GM18861 (cell line): ENCODE results near the gene CCL22.
A peak's percentile ranks its signal among the peaks of the same experiment; 100 is the strongest.

Source experiments
- ATAC-seq: cut with Tn5 transposase; IDR thresholded peaks from one replicate; pipeline ENCODE4 v1.9.1; 2021; ENCODE audit not compliant: unreplicated experiment

Gene CCL22

DNA sequence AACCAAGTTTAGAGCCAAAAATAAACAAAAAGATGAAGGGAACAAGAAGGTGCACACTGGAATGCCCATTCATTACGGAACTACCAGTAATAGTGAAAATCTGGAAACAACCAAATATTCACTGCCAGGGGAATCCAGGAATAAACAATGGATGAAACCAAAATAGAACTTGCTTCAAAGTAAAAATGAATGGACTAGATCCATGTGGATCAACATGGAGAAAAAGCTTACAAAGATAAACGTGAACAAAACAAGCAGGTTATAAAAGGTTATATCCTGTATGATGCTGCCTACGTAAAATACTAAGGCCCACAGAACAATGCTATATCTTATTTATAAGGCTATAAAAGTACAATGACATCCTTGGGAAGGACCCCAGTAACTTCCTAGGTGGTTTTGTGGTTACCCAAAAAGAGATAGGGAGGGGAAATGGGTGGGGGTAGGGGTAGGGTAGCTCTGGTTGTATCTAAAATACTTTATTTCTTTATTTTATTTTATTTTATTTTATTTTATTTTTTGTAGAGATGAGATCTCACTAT, 12.8 kb upstream of the CCL22 start:
- ATAC-seq = no peak

DNA sequence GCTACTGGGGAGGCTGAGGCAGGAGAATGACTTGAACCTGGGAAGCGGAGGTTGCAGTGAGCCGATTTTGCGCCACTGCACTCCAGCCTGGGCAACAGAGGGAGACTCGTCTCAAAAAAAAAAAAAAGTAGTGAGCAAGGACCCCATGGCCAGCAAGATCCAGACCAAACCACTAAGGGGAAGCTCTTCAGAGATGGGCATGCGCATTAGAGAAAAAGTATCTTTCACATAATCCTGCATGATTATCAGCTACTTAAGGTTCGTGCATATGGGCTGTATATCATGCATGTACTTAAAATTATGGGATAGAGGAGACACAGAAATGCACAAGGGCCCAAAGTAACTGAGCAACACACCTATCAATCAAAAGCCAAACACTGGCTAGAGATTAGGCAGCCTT, 10.7 kb upstream of the CCL22 start:
- ATAC-seq = no peak

DNA sequence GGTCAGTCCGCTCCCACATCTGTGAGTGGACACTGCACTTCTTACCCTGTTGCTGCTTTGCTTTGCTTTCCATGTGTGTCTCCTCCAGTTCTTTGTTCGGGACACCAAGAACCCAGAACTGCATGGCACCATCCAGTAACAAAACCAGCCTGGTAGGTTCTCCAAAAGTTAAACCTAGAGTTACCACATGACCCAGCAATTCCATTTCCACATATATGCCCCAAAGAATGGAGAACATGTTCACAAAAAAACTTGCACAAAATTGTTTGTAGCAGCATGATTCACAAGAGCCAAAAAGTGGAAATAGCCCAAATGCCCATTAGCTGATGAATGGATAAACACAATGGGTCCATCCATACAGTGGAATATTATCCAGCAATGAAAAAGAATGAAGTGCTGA, 10.3 kb upstream of the CCL22 start:
- ATAC-seq = no peak

DNA sequence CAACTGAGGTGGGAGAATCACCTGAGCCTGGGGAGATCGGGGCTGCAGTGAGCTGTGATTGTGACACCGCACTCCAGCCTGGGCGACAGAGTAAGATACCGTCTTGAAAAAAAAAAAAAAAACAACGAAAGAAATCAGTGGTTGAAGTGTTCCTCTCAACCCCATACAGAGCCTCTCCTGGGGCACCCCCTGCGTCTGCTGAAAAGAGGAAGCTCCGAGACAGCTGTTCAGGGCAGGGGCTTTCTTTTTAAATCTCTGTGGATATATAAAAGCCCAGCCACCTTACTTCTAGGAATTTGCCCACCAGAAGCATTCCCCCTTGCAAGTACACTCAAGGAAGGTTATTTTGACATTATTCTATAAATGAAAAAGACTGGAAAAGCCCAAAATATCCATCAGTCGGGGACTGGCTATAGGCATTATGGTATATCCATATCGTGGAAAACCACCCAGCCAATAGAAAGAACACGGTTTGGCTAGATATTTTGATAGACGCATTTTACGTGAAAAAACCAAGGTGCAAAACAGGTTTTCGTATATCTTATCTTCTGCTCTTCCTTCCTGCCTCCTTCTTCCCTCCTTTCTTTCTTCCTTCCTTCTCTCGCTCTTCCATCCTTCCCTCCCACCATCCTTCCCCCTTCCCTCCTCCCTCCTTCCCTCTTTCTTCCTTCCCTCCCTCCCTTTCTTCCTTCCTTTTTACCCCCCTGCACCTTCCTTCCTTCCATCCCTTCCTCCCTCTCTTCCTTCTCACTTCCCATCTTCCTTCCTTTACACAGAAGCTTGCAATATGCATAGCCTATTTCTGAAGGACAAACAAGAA, 9.2 kb upstream of the CCL22 start:
- ATAC-seq = peak; percentile 88

DNA sequence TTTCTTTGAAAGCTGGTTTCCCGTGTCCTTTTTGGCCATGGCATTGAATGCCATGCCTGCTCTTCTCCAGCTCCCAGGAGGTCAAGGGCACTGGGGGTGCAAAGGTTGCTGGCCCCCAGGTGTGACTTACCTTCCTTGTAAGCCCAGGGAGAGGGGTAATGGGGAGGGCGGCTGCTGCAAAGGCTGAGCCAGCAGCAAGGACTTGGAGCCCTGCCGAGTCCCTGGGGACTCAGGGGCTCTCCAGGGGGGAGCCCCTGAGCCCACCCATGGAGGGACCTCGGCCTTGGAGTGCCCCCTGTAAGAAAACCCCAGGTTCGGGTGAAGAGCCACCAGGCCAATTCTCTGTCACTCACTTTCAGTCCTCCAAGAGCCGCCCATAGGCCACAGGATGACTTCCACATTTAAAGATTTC, 5.9 kb upstream of the CCL22 start:
- no peak for ATAC-seq

DNA sequence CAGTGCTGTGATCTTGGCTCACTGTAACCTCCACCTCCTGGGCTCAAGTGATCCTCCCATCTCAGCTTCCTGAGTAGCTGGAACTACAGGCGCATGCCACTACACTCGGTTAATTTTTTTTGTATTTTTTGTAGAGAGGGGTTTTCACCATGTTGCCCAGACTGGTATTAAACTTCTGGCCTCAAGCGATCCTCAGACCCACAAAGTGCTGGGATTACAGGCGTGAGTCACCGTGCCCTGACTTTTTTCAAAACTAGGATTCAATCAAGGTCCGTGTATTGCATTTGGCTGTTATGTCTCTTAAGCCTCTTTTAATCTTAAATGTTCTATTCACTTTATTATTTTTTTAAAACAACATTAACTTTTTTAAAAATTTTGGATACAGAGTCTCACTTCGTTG, 4.3 kb upstream of the CCL22 start:
- no peak for ATAC-seq

DNA sequence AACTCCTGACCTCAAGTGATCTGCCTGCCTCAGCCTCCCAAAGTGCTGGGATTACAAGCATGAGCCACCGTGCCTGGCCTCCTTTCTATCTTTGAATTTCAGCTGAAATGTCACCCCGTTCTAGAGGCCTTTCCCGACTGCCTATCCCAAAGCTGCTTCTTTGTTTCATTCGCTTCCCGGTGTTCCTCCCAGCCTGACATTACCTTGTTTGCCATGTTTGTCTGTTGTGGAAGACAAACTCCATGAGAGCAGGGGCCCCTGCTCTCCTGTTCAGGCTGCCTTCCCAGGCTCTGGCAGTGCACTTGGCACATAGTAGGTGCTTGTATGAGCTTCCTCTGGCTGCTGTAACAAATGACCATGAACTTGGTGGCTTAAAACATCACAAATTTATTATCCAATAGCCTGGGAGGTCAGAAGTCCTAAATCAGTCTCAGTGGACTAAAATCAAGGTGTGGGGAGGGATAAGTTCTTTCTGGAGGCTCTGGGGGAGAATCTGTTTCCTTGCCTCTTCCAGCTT, 2.6 kb upstream of the CCL22 start:
- no peak for ATAC-seq

DNA sequence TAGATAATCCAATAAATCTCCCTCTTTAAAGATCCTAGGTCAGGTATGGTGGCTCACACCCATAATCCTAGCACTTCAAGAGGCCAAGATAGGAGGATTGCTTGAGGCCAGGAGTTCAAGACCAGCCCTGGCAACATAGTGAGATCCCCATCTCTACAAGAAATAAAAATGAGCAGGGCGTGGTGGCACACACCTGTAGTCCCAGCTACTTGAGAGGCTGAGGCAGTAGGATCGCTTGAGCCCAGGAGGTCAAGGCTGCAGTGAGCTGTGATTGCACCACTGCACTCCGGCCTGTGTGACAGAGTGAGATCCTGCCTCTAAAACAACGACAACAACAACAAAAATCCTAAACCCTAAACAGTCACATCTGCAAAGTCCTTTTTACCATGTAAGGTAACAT, 2.0 kb upstream of the CCL22 start:
- no peak for ATAC-seq

DNA sequence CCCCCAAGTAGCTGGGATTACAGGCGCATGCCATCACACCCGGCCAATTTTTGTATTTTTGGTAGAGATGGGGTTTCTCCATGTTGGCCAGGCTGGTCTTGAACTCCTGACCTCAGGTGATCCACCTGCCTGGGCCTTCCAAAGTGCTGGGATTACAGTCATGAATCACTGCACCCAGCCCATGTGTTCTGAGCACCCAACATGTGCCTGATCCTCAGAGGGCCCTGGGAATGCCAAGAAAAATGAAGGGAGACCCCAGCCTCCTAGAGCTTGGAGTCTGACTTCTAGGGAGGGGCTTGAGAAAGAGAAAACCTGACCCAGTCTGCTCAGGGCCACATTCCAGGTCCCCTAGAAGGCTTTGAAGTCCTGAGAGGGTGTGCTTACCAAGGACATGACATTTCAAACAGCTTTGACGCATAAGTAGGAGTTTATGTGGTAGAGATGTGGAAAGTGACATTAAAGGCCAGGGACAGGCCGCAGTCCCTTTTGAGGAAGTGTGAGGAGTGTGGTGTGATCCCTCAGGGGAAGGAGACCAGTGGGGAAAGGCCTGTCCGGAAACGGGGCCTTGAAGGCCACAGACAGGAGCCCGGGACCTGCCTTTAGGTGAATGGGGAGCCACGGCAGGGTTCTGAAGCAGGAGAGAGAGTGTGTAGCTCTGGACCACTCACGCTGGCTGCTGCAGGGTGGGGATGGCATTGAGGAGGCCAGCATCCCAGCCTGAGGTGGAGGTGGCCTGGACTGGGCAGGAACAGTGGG, 1.1 kb upstream of the CCL22 start:
- no peak for ATAC-seq

DNA sequence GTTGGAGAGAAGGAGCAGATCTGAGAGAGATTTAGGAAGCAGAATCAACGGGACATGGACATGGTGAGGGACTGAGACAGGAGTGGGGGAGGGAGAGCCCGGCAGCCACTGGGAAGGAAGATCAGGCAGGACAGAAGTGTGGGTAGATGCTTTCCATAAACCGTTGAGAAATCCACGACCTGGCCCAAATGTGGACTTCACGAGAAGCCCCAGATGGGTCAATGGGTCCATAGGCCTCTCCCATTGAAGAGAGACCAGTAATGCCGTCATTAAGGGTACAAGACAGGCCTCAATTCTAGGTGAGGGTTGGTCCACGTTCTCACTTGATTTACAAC, 530 bp upstream of the CCL22 start:
- no peak for ATAC-seq

DNA sequence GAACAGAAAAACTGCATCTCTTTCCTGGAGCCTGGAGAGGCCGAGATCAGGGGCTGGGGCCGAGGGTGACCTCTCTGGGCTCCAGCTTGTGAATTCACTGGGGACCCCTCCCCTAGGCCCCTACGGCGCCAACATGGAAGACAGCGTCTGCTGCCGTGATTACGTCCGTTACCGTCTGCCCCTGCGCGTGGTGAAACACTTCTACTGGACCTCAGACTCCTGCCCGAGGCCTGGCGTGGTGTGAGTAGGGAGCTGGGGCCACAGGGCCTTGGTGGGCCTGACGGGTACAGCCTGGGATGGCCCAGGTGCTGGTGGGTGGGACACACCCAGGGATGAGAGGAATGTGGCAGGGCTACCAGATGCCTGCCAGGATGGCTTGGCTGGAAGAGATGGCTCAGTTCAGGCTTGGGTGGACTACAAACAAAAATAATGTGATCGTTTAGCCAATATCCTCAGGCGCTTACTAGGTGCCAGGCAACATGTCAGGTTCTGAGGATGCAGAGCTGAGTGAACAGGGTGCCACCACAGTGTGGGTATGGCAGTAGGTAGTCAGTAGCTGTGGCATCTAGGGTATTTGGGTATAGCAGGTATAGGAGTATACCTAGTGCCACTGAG, 1.8 kb downstream of the CCL22 start:
- ATAC-seq = no peak

DNA sequence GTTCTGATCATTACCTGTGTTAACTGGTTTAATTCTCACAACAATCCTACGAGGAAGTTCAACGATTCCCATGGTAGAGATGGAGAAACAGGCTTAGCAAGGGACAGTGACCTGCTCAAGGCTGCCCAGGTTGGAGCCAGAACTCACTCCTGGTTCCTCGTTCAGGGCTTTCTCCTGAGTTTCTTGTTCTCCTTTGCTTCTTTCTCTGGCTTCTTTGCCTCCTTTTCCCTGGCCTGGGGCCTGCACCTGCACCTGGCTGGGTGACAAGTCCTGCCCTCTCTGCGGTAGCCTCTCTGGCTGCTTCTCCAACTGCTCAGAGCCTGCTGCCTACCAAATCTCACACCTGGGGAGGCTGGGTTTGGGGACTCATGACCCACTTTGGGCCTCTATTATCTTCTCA, 2.8 kb downstream of the CCL22 start:
- no peak for ATAC-seq

DNA sequence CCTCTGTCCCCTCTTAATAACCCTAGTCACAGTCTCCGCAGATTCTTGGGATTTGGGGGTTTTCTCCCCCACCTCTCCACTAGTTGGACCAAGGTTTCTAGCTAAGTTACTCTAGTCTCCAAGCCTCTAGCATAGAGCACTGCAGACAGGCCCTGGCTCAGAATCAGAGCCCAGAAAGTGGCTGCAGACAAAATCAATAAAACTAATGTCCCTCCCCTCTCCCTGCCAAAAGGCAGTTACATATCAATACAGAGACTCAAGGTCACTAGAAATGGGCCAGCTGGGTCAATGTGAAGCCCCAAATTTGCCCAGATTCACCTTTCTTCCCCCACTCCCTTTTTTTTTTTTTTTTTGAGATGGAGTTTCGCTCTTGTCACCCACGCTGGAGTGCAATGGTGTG, 5.6 kb downstream of the CCL22 start:
- ATAC-seq = no peak

DNA sequence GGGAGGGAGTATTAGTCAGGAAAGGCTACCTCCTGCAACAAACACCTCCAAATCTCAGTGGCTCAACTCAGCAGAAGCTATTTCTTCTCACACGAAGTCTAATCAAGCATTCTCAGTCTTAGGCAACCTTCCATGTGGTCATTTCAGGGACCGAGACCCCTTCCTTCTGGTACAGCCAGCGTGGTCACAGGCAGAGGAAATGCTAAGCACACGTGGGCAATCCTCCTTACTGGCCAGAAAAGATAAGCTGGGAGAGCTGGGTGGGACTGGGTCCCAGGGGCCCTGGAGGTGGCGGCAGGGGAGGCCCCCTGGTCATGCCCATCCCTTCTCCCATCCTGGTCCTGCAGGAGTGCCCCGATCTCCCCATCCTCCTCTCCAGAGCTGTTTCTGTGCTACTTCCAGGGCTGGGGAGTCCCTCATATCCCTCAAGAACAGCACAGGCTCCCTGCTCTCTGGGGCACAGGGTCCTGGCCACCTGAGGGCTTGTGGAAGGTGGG, 8.0 kb downstream of the CCL22 start:
- no peak for ATAC-seq

DNA sequence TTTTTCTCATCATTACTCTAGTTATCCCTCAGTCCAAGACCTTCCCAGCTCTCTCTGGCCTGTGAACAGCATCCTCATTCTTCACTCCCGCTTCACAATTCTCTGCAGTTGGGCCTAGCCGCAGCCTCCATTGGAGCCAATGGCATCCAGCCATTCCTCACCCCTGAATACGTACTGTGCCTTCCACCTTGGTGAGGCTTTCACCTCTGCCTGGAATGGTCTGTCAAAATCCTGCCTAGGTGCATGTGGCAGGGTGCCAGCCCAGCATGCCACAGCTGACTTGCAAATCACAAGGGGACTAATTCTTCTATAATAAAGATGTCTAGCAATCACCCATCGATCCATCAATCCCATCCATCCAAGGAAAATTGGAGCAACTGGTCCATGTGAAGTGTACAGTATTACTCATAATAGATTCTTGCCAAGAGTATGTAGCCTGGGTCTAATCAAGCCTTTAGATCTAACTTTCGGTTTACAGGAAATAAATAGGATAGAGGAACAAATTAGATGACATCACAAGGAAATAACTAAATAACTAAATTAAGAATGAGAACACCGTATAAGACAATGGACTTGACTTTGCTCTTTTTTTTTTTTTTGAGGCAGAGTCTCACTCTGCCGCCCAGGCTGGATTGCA, 8.7 kb downstream of the CCL22 start:
- no peak for ATAC-seq

DNA sequence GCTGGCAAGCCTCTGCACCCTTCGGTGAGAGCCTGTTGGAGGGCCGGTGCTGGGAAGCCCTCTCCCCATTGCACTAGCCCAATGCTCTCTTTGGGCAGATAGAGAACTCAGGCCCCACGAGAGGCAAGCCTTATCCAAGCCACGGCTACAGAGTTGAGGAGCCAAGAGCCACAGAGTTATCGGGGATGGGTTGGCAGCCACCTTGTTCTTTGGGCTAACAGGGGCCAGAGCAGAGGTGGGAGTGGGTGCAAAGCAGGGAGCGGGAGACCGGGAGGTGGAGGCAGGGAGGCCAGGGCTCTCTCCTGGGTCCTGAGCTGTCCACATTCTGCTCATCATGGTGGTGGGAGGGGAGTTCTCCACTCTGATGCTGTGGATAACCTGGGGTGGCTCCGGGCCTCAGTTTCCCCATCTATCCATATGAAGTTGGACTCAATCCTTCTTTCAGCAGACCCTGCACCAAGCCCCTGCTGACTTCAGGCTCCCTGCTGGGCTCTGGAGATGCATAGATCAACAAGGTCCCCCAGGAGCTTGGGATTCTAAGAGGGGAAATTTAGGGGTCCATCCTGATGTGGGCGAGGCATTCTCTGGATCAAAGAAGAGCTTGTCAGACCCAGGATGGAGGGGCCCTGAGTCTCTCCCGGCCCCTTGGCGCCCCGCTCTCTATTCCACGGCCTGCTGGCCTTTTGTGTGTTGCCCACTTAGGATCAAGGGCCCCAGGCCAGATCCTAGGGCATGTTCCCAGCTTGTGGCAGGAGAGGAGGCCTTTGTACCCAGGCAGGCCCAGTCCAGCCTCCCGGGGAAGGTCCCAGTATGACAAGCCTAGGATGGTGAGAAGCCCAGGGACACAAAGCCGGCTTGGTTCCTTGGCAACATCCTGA, 13.2 kb downstream of the CCL22 start:
- no peak for ATAC-seq

DNA sequence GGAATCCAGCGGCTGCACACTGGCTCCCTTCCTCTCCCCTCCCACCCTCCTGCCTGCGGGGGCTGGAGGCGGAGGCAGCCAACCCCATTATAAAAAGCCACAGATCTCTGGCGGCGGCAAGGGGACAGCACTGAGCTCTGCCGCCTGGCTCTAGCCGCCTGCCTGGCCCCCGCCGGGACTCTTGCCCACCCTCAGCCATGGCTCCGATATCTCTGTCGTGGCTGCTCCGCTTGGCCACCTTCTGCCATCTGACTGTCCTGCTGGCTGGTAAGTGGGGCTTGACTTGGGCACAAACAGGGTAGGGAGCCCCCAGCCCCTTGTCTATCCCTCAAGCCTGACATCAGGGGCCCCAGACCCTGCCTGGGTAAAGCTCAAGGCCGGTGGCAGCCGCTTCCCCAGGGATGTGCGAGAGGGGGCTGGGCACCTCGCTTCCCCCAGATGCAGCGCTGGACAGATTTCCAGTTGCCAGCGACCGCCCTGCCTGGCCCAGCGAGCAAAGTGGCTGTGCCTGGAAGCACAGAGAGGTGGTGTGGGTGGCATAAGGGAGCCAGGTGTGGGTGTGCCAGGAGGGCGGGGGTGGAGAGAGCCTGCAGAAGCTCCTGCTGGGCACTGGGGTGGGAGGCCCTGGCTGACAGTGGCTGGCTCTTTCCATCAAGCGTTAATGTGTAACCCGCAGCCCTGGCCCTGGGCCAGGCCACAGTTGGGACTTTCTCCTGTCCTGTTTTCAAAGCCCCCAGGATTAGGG, 14.0 kb downstream of the CCL22 start, which contains the start of gene CX3CL1:
TSS of gene CX3CL1 (plus strand) at position 119 of the 745 bp plus-strand sequence. CDS start at position 198, 79 bp downstream.
- ATAC-seq = no peak

DNA sequence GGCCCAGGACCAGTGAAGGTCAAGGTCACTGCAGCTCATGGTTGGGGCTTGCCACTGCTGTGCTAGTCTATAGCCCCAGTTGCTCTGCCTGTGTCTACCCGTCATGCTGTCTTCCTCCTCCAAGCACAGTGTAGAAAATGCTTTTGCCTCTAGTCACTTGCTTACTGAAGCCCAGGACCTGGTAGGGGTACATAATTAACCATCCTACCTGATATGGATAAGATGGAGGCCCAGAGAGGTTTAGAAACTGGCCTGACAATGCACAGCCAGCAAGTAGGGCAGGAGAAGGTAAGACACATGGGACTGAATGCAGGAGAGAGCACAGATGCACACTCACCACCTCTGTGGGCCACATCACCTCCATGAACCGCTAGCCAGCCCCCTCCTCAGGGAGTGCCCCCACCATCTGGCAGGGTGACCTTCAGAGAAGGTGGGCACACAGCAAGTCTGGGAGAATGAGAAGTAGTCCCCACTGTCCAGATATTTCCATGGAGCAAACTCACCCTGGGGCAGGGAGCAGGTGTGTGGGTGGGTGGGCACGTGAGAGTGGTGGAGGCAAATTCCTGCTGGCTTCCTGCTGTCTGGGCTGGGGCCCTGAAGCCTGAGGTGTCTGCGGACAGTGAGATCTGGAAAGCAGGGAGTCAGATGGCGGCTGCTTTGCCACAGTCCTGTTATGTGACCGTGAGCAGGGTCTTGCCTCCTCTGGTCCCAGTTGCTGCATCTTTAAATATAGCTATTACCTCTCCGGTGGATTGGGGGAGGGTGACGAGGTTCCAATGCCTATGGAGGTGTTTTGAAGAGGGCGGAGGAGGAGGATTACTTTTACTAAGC, 14.7 kb downstream of the CCL22 start:
- ATAC-seq = no peak
